CD4-positive, CD25-positive, alpha-beta regulatory T cell (primary cell): ENCODE measurements around the gene CREB3L2. TPM values are rescaled to one million over a fixed set of nuclear protein-coding genes. Genes with fewer than 3 reads are reported as not detected.
"Not testable (repeated sequence)": the region's sequence is repeated elsewhere in the genome, so short reads cannot be mapped to it uniquely, and the experiment has no call there.

Source experiments
- ATAC-seq, 2 donors: fragments of 150-1000 bp; cut with Tn5 transposase; one replicate each; pipeline ENCODE4 v1.10.0; 2021; ENCODE audit warnings: low read depth in 2 of 2, moderate number of reproducible peaks in 2 of 2, moderate library complexity in 1 of 2
- DNase-seq, 3 donors: peaks; one replicate each; pipeline versions ENCODE4 v3.0.0 to v3.0.0-alpha.2; 2012 to 2022; ENCODE audit warnings: mixed read lengths in 1 of 3
- H3K27ac ChIP-seq: one replicate; pipeline ENCODE4 v1.7.0; 2013; ENCODE audit warnings: mild to moderate bottlenecking, low read length; ENCODE audit not compliant: insufficient read depth, poor library complexity, severe bottlenecking
- H3K27me3 ChIP-seq: one replicate; pipeline ENCODE4 v1.7.0; 2013; ENCODE audit warnings: low read length; ENCODE audit not compliant: control insufficient read depth, insufficient read depth
- H3K36me3 ChIP-seq: one replicate; pipeline ENCODE4 v1.7.0; 2013; ENCODE audit warnings: mild to moderate bottlenecking, low read length, moderate library complexity; ENCODE audit not compliant: control insufficient read depth, insufficient read depth
- H3K4me1 ChIP-seq: 2 replicates; pipeline ENCODE4 v1.7.0; 2013; ENCODE audit warnings: mild to moderate bottlenecking, low read length; ENCODE audit not compliant: insufficient read depth, control insufficient read depth, poor library complexity, severe bottlenecking
- H3K4me3 ChIP-seq: one replicate; pipeline ENCODE4 v1.7.0; 2013; ENCODE audit warnings: low read depth, mild to moderate bottlenecking, low read length, moderate library complexity
- H3K9me3 ChIP-seq, 2 experiments: 1 replicate in 1 of 2; 2 replicates in 1 of 2; pipeline ENCODE4 v1.7.0; 2013; ENCODE audit warnings: low read length in 2 of 2, mild to moderate bottlenecking in 1 of 2, moderate library complexity in 1 of 2; ENCODE audit not compliant: control insufficient read depth in 2 of 2
- H3K27ac Mint-ChIP-seq, 3 donors: one replicate each; pipeline ENCODE4 v1.8.0; 2020 to 2022; ENCODE audit warnings: mild to moderate bottlenecking in 3 of 3, mixed read lengths in 3 of 3, moderate library complexity in 2 of 3
- H3K27me3 Mint-ChIP-seq: one replicate; pipeline ENCODE4 v1.8.0; 2022; ENCODE audit warnings: mild to moderate bottlenecking, mixed read lengths
- H3K36me3 Mint-ChIP-seq: one replicate; pipeline ENCODE4 v1.8.0; 2020; ENCODE audit warnings: mixed read lengths
- H3K4me1 Mint-ChIP-seq, 4 donors: one replicate each; pipeline ENCODE4 v1.8.0; 2020 to 2022; ENCODE audit warnings: mixed read lengths in 4 of 4, mild to moderate bottlenecking in 1 of 4
- H3K4me3 Mint-ChIP-seq, 4 donors: one replicate each; pipeline ENCODE4 v1.8.0; 2020 to 2022; ENCODE audit warnings: mild to moderate bottlenecking in 4 of 4, mixed read lengths in 4 of 4, moderate library complexity in 3 of 4
- H3K9me3 Mint-ChIP-seq, 7 donors: one replicate each; pipeline ENCODE4 v1.8.0; 2020 to 2022; ENCODE audit warnings: mixed read lengths in 7 of 7, mild to moderate bottlenecking in 3 of 7, moderate library complexity in 2 of 7
- polyA plus RNA-seq, 4 donors: library from polyadenylated mRNA; unstranded; fragments of 300-500 nt; fragmentation: Illumina TruSeq; gene quantifications; one replicate each; pipeline ENCODE4 v1.2.3, GENCODE V29; 2021
- total RNA-seq: library from RNA; stranded (reverse); gene quantifications from one replicate; pipeline ENCODE4 v1.2.3, GENCODE V29; 2022

Gene CREB3L2
- 27.3 TPM for total RNA-seq
- polyA plus RNA-seq = 10 to 100 TPM; 12.0 to 16.0 (median 14.5) TPM

DNA sequence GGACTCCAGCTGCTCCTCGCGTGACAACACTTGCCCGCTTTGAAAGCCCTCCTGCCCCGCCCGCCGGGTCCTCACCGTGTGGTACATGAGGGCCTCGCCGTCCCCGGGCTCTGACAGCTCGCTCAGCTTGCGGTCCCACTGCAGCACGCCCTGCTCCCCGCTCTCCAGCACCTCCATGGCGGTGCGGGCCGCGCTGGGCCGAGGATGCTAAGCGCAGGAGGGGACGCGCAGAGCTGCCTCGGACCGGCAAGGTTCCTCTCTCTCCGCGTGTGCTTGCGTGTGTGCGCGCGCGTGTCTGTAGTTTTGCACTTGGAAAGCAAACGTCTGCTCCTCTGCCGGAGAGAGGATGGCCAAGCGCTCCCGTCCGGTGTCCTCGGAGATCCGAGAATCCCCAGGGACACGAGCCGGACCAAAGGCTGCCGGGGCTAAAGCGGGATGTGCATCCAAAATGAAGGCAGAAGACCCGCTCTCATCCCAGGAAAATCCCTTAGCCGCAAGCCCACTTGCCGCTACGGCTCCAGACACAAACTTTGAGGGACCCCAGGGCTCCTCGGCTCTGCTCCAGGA is at the start of gene CREB3L2:
Gene CREB3L2 (minus strand): TSS at position 558 of the 567 bp plus-strand sequence. CDS start 381 bp downstream, at position 177.
- Histone ChIP-seq H3K4me1 (peaks cover 29% of the 10 kb centered on the region), H3K9me3 (no peaks in the 10 kb centered on the region), H3K27ac (peak within 1 kb of the TSS; percentile 79), H3K27me3 (no peaks in the 10 kb centered on the region), H3K4me3 (peak within 1 kb of the TSS; percentile 91), H3K36me3 (no peaks in the 10 kb centered on the region)
- H3K9me3 Mint-ChIP-seq = peaks cover 0 to 2% (median 0%) of the 10 kb centered on the region in 7 donors
- peaks cover 13 to 56% (median 35%) of the 10 kb centered on the region in 4 donors for H3K4me1 Mint-ChIP-seq
- H3K36me3 Mint-ChIP-seq = peaks cover under 1% of the 10 kb centered on the region
- ATAC-seq (peak; percentile 23 to 26), DNase-seq (peak; percentile 57 to 77 (median 63))
- H3K4me3 Mint-ChIP-seq = peak within 1 kb of the TSS; percentile 82 to 98 (median 96)
- peak within 1 kb of the TSS; percentile 94 to 96 (median 94) for H3K27ac Mint-ChIP-seq
- H3K27me3 Mint-ChIP-seq = peaks cover 9% of the 10 kb centered on the region

GRCh38 chr7:138049505-138050116 is 47.7 kb upstream of the CREB3L2 start:
- peaks cover 2% of the 10 kb centered on the region for H3K27me3 ChIP-seq
- Mint-ChIP-seq H3K9me3 (peaks cover 0 to 10% (median 0%) of the 10 kb centered on the region in 7 donors), H3K4me1 (no peaks in the 10 kb centered on the region), H3K27ac (no peak overlapping the region), H3K27me3 (no peaks in the 10 kb centered on the region), H3K36me3 (no peaks in the 10 kb centered on the region), H3K4me3 (no peak overlapping the region)
- H3K9me3 ChIP-seq = no peaks in the 10 kb centered on the region
- no peak overlapping the region for H3K27ac ChIP-seq
- H3K4me3 ChIP-seq = no peak overlapping the region
- no peaks in the 10 kb centered on the region for H3K4me1 ChIP-seq
- no peaks in the 10 kb centered on the region for H3K36me3 ChIP-seq
- DNase-seq = no peak
- ATAC-seq = no peak

DNA sequence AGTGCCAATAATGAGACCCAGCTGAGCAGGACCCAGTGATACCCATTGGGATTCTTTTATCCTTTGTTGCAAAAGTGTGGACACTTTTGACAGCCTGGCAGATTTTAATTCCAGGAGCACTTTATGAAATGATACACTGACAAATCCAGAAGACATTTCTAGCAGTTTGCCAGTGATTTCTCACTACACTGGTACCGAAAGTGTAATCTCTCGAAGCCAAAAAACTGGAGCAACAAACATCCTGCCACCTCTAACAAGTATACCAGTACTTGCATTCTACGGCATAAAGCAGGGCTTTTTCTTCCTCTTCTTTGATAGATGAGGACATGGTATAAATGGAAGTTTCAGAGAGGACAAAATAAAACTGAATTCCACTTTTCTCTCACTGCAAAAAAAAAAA is 46.0 kb upstream of the CREB3L2 start:
- Histone ChIP-seq H3K27me3 (peaks cover 2% of the 10 kb centered on the region), H3K36me3 (no peaks in the 10 kb centered on the region), H3K9me3 (no peaks in the 10 kb centered on the region), H3K4me3 (no peak overlapping the region), H3K27ac (no peak overlapping the region), H3K4me1 (no peaks in the 10 kb centered on the region)
- DNase-seq (no peak), ATAC-seq (no peak)
- Mint-ChIP-seq H3K4me3 (no peak overlapping the region), H3K27me3 (no peaks in the 10 kb centered on the region), H3K27ac (no peak overlapping the region), H3K4me1 (no peaks in the 10 kb centered on the region), H3K36me3 (no peaks in the 10 kb centered on the region), H3K9me3 (peaks cover 0 to 7% (median 0%) of the 10 kb centered on the region in 7 donors)

GRCh38 chr7:138044897-138045296 is 43.0 kb upstream of the CREB3L2 start:
- Mint-ChIP-seq H3K9me3 (peaks cover 0 to 12% (median 0%) of the 10 kb centered on the region in 7 donors), H3K27me3 (peaks cover 5% of the 10 kb centered on the region), H3K27ac (no peak overlapping the region), H3K4me1 (no peaks in the 10 kb centered on the region), H3K36me3 (peaks cover 5% of the 10 kb centered on the region), H3K4me3 (no peak overlapping the region)
- H3K9me3 ChIP-seq = no peaks in the 10 kb centered on the region
- no peak overlapping the region for H3K4me3 ChIP-seq
- no peak for DNase-seq
- H3K27me3 ChIP-seq = peaks cover 2% of the 10 kb centered on the region
- no peak overlapping the region for H3K27ac ChIP-seq
- no peaks in the 10 kb centered on the region for H3K4me1 ChIP-seq
- no peaks in the 10 kb centered on the region for H3K36me3 ChIP-seq
- no peak for ATAC-seq

- H3K36me3 ChIP-seq, H3K27me3 ChIP-seq, H3K36me3 Mint-ChIP-seq, ATAC-seq, H3K4me1 ChIP-seq, DNase-seq, H3K27ac Mint-ChIP-seq, H3K4me1 Mint-ChIP-seq, H3K4me3 ChIP-seq, H3K27ac ChIP-seq, H3K9me3 ChIP-seq, H3K4me3 Mint-ChIP-seq: not testable (repeated sequence)
- H3K9me3 Mint-ChIP-seq = peaks cover 0 to 20% (median 3%) of the 10 kb centered on the region in 7 donors
- peaks cover 22% of the 10 kb centered on the region for H3K27me3 Mint-ChIP-seq
Observed at GRCh38 chr7:138040063-138040462, 38.2 kb upstream of the CREB3L2 start.

DNA sequence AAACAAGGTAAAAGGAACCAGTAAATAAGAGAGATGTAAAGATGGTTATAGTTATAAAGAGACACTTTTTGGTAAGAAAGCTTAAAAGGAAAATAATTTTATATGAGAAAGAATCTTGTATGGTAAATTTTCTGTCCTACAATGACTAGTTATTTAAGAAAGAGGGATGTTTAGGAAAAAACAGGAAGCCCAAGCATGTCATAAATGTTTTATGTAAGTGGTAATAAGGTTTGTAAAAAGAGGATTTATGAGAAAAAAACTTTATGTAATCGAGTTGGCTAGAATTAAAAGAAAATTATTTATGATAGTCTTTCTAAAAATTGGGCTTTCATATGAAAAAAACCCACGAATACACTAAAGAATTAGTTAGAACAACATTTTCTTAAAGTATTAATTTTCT is 34.2 kb upstream of the CREB3L2 start:
- no peak overlapping the region for H3K4me3 ChIP-seq
- Mint-ChIP-seq H3K4me1 (no peaks in the 10 kb centered on the region), H3K27me3 (peaks cover 19% of the 10 kb centered on the region), H3K36me3 (peaks cover 6% of the 10 kb centered on the region), H3K9me3 (peaks cover 0 to 17% (median 3%) of the 10 kb centered on the region in 7 donors), H3K4me3 (no peak overlapping the region), H3K27ac (no peak overlapping the region)
- H3K4me1 ChIP-seq = no peaks in the 10 kb centered on the region
- DNase-seq (no peak), ATAC-seq (no peak)
- H3K27me3 ChIP-seq = no peaks in the 10 kb centered on the region
- no peaks in the 10 kb centered on the region for H3K36me3 ChIP-seq
- H3K9me3 ChIP-seq = peaks cover 0 to 3% of the 10 kb centered on the region in 2 experiments
- H3K27ac ChIP-seq = no peak overlapping the region

- Histone ChIP-seq H3K36me3 (no peaks in the 10 kb centered on the region), H3K27me3 (no peaks in the 10 kb centered on the region), H3K27ac (no peak overlapping the region), H3K9me3 (peaks cover 0 to 3% of the 10 kb centered on the region in 2 experiments), H3K4me3 (no peak overlapping the region), H3K4me1 (no peaks in the 10 kb centered on the region)
- no peak overlapping the region for H3K27ac Mint-ChIP-seq
- H3K4me1 Mint-ChIP-seq = no peaks in the 10 kb centered on the region
- H3K27me3 Mint-ChIP-seq = peaks cover 7% of the 10 kb centered on the region
- H3K9me3 Mint-ChIP-seq = peaks cover 0 to 7% (median 3%) of the 10 kb centered on the region in 7 donors
- H3K36me3 Mint-ChIP-seq = peaks cover 4% of the 10 kb centered on the region
- DNase-seq = no peak
- no peak overlapping the region for H3K4me3 Mint-ChIP-seq
- no peak for ATAC-seq
Observed at GRCh38 chr7:138033241-138033640, 31.4 kb upstream of the CREB3L2 start.

- Mint-ChIP-seq H3K27ac (no peak overlapping the region), H3K27me3 (peaks cover 7% of the 10 kb centered on the region), H3K4me3 (no peak overlapping the region), H3K36me3 (peaks cover 4% of the 10 kb centered on the region), H3K4me1 (no peaks in the 10 kb centered on the region), H3K9me3 (peaks cover 0 to 7% (median 3%) of the 10 kb centered on the region in 7 donors)
- DNase-seq (no peak), ATAC-seq (no peak)
- Histone ChIP-seq H3K4me3 (no peak overlapping the region), H3K27me3 (no peaks in the 10 kb centered on the region), H3K27ac (no peak overlapping the region), H3K36me3 (no peaks in the 10 kb centered on the region), H3K4me1 (no peaks in the 10 kb centered on the region), H3K9me3 (peaks cover 0 to 3% of the 10 kb centered on the region in 2 experiments)
Observed at GRCh38 chr7:138032770-138033169, 30.9 kb upstream of the CREB3L2 start.
